ENCODE data around the gene SLX4.

The SLX4 gene

DNA sequence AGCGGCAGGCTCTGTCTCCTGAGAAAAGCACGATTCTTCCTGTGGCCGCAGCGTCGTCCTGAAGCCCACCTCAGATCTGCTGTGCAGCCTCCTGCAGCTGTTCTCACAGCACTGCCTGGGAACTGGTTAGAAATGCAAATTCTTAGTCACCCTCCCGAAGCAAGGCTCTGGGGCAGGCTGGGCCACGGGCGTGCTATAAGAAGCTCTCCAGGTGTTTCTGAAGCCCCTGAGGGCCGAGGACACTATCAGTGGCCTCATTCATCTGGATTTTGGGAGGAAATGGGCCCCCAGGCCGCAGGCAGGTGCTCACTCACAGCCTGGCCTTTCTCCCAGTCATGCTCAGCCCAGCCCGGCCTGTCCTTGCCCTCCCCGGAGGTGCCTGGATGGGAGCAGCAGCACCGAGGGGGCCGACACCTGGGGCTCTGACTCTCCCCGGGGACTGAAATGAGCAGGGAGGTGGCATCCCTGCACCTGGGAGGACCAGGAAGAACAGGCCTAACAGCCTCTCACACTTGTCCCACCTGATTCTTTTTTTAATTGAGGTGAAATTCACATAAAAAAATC, 23.8 kb downstream of the SLX4 start:
- Histone ChIP-seq H3K4me3 (replicated peaks; ENCODE audit: insufficient read depth, low read length) (no peak overlapping the region), H3K27me3 (ENCODE audit: insufficient read depth, poor library complexity, severe bottlenecking) (no peaks in the 10 kb centered on the region), H3K27ac (replicated peaks) (no peak overlapping the region)
- no peak for TF ChIP-seq GABPA (IDR thresholded peaks at IDR 0.05; ENCODE audit: low read depth)
- no peak for TF ChIP-seq SPI1 (IDR thresholded peaks at IDR 0.05; ENCODE audit: borderline replicate concordance, low read depth)
- no peak for TF ChIP-seq CTCF (IDR thresholded peaks at IDR 0.05; ENCODE audit: insufficient read depth, low read length)
- no peak for TF ChIP-seq POLR2AphosphoS5 (IDR thresholded peaks at IDR 0.05; ENCODE audit: low read depth)
- no peak for TF ChIP-seq REST (IDR thresholded peaks at IDR 0.05; ENCODE audit: insufficient replicate concordance, low read depth)
- no peak for DNase-seq (ENCODE audit: low read depth in 1 of 2, low spot score in 1 of 2)

DNA sequence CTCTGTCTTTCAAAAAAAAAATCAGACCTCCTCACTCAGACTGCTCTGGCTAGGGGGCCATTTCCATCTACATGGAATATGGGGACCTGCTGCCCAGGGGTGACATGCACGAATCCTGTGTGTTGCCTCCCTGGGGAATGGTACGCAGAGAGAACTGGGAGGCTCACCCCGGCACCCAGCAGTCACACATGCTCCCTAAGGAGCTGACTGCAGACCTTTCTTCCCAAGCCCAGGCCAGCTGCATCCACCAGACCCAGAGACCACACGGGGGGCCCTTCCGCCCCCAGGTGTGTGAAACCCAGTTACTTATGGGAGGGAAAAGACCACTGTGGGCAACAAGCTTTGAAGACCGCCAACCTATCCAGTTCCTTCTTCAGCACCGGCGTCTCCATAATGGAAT, 27.0 kb downstream of the SLX4 start:
- no peak overlapping the region for H3K4me3 ChIP-seq (replicated peaks; ENCODE audit: insufficient read depth, low read length)
- H3K27ac ChIP-seq (replicated peaks) = no peak overlapping the region
- TF ChIP-seq POLR2AphosphoS5 (IDR thresholded peaks at IDR 0.05; ENCODE audit: low read depth) (no peak), CTCF (IDR thresholded peaks at IDR 0.05; ENCODE audit: insufficient read depth, low read length) (no peak), REST (IDR thresholded peaks at IDR 0.05; ENCODE audit: insufficient replicate concordance, low read depth) (no peak), SPI1 (IDR thresholded peaks at IDR 0.05; ENCODE audit: borderline replicate concordance, low read depth) (no peak), GABPA (IDR thresholded peaks at IDR 0.05; ENCODE audit: low read depth) (no peak)
- H3K27me3 ChIP-seq (ENCODE audit: insufficient read depth, poor library complexity, severe bottlenecking) = no peaks in the 10 kb centered on the region
- no peak for DNase-seq (ENCODE audit: low read depth in 1 of 2, low spot score in 1 of 2)

DNA sequence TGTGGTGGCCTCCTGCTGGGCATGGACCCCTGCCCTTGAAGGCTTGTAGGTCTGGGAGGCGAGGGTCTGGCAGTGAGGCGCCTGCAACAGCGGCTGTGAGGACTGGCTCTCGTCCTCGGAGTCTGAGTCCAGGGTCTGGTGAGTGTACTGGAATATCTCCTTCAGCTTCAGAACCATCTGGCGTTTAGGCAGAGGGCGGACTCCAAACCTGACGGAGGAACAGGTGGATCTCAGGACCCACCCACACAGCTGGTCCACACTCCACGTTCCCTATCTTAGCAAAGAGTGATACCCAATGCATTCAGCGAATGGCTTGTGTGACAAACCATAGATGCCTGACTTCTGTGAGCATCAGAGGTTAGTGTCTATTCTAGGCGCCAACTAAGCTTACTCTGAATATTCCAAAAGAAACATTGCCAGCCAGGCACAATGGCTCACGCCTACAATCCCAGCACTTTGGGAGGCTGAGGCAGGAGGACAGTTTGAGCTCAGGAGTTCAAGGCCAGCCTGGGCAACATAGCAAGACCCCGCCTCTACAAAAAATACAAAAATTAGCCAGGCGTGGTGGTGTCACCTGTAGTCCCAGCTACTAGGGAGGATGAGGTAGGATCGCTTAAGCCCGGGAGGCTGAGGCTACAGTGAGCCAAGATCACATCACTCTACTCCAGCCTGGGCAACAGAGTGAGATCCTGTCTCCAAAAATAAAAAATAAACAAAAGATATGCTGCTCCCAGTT, 27.9 kb downstream of the SLX4 start:
- no peak overlapping the region for H3K4me3 ChIP-seq (replicated peaks; ENCODE audit: insufficient read depth, low read length)
- DNase-seq (ENCODE audit: low read depth in 1 of 2, low spot score in 1 of 2) = no peak
- TF ChIP-seq CTCF (IDR thresholded peaks at IDR 0.05; ENCODE audit: insufficient read depth, low read length) (no peak), SPI1 (IDR thresholded peaks at IDR 0.05; ENCODE audit: borderline replicate concordance, low read depth) (no peak), POLR2AphosphoS5 (IDR thresholded peaks at IDR 0.05; ENCODE audit: low read depth) (no peak), REST (IDR thresholded peaks at IDR 0.05; ENCODE audit: insufficient replicate concordance, low read depth) (no peak)
- H3K27ac ChIP-seq (replicated peaks) = no peak overlapping the region
- no peaks in the 10 kb centered on the region for H3K27me3 ChIP-seq (ENCODE audit: insufficient read depth, poor library complexity, severe bottlenecking)

Data from HL-60 (cell line).